K562 (cell line): ENCODE data around the gene CPNE8. TPM values are rescaled to one million over a fixed set of nuclear protein-coding genes. Genes with fewer than 3 reads are reported as not detected.

ENCODE experiments used
- ATAC-seq: fragments of 200-7000 bp; cut with Tn5 transposase; 3 replicates; pipeline ENCODE4 v1.9.1; 2020; ENCODE audit warnings: moderate library complexity
- BruUV-seq: library from RNA; stranded (reverse); fragments of 400-500 nt; replicated peaks from 2 replicates; lab custom pipeline; 2021; lab: Mats Ljungman, UMichigan
- CTCF ChIA-PET: fragments of 300-600 bp; formaldehyde crosslinking; extraction: SDS; loops from one replicate; lab custom pipeline; 2021; ENCODE audit warnings: low intra/inter-chr PET ratio; lab: Yijun Ruan, JAX
- POLR2A ChIA-PET: fragments of 300-600, 350-650 bp; sonication (Branson Sonifier 250); formaldehyde crosslinking; extraction: SDS; loops from one replicate; lab custom pipeline; 2021; ENCODE audit warnings: antibody characterized with exemption, inconsistent platforms; lab: Yijun Ruan, JAX
- DNase-seq, 4 experiments: peaks; one replicate each; pipeline versions ENCODE4 v3.0.0 to v3.0.0-alpha.2; 2011 to 2018; ENCODE audit warnings: low spot score in 3 of 4, mixed read lengths in 3 of 4; ENCODE audit errors: extremely low read depth in 1 of 4
- FAIRE-seq: peaks from 2 replicates; lab custom pipeline; 2011; peaks lifted over from hg19 to GRCh38; lab: Jason Lieb, UNC
- H2AFZ ChIP-seq: 2 replicates; pipeline ENCODE4 v1.6.0; 2011; ENCODE audit warnings: low read depth, low read length, control low read depth, inconsistent platforms
- H3K27ac ChIP-seq: fragments of 200-600 bp; 3 replicates; pipeline ENCODE4 v1.8.0; 2011; ENCODE audit warnings: low read depth, mild to moderate bottlenecking, control low read depth, inconsistent platforms, low read length, moderate library complexity, mixed read lengths; ENCODE audit errors: extremely low read depth
- H3K27me3 ChIP-seq, 2 experiments: fragments of 300-600 bp in 1 of 2; 2 replicates in 1 of 2; 3 replicates in 1 of 2; pipeline versions ENCODE4 v1.6.0 to v1.8.0; 2011; ENCODE audit warnings: inconsistent platforms in 2 of 2, low read length in 2 of 2, mild to moderate bottlenecking in 1 of 2, mixed read lengths in 1 of 2, moderate library complexity in 1 of 2; ENCODE audit not compliant: control insufficient read depth in 2 of 2, insufficient read depth in 2 of 2
- H3K36me3 ChIP-seq: fragments of 300-600 bp; 3 replicates; pipeline ENCODE4 v1.8.0; 2011; ENCODE audit warnings: mild to moderate bottlenecking, low read length, inconsistent platforms; ENCODE audit not compliant: control insufficient read depth, insufficient read depth
- H3K4me1 ChIP-seq, 2 experiments: fragments of 200-600 bp in 1 of 2; replicated peaks in 1 of 2; 2 replicates in 1 of 2; 3 replicates in 1 of 2; pipeline versions ENCODE4 v1.5.1 to v1.8.0; 2011; ENCODE audit warnings: inconsistent platforms in 2 of 2, low read length in 2 of 2, mild to moderate bottlenecking in 1 of 2, mixed read lengths in 1 of 2, moderate library complexity in 1 of 2; ENCODE audit not compliant: control insufficient read depth in 2 of 2, insufficient read depth in 2 of 2
- H3K4me2 ChIP-seq: 2 replicates; pipeline ENCODE4 v1.6.1; 2011; ENCODE audit warnings: low read length, control low read depth, inconsistent platforms, mixed read lengths; ENCODE audit not compliant: insufficient read depth
- H3K4me3 ChIP-seq: fragments of 200-600 bp; sonication (generic), shearing (Covaris generic); 2 replicates; pipeline ENCODE4 v1.5.1; 2016; ENCODE audit warnings: control low read depth, inconsistent platforms
- H3K79me2 ChIP-seq: fragments of 200-600 bp; 3 replicates; pipeline ENCODE4 v1.8.0; 2011; ENCODE audit warnings: low read length, inconsistent platforms; ENCODE audit not compliant: control insufficient read depth, insufficient read depth
- H3K9ac ChIP-seq, 2 experiments: 2 replicates each; pipeline versions ENCODE4 v1.6.0 to v1.6.1; 2011; ENCODE audit warnings: low read depth in 2 of 2, low read length in 2 of 2, control low read depth in 1 of 2, inconsistent platforms in 1 of 2, mild to moderate bottlenecking in 1 of 2, mixed read lengths in 1 of 2; ENCODE audit not compliant: insufficient read depth in 1 of 2
- H3K9me1 ChIP-seq: one replicate; pipeline ENCODE4 v1.6.0; 2011; ENCODE audit warnings: inconsistent platforms, mild to moderate bottlenecking, low read length, moderate library complexity; ENCODE audit not compliant: control insufficient read depth, insufficient read depth
- H3K9me3 ChIP-seq: replicated peaks from 2 replicates; pipeline ENCODE4 v1.5.1; 2011; ENCODE audit warnings: low read depth, low read length, inconsistent platforms; ENCODE audit not compliant: control insufficient read depth, insufficient read depth
- H4K20me1 ChIP-seq: replicated peaks from 2 replicates; pipeline ENCODE4 v1.6.1; 2011; ENCODE audit warnings: low read length, inconsistent platforms, mixed read lengths; ENCODE audit not compliant: control insufficient read depth, insufficient read depth
- FIP1L1 ChIP-seq: fragments of 200-400 bp; formaldehyde crosslinking; IDR thresholded peaks from 2 replicates; pipeline ENCODE4 v1.6.1; 2018; ENCODE audit warnings: mild to moderate bottlenecking, low read depth, low read length; ENCODE audit not compliant: poor library complexity, severe bottlenecking
- MEIS2 ChIP-seq: fragments of 450-650 bp; IDR thresholded peaks from 2 replicates; pipeline ENCODE4 v1.6.1; 2014; ENCODE audit warnings: mild to moderate bottlenecking; ENCODE audit not compliant: partially characterized antibody
- MTF1 ChIP-seq: fragments of 250-450 bp; sonication (Bioruptor Pico); IDR thresholded peaks from 2 replicates; pipeline ENCODE4 v1.9.0; 2021; ENCODE audit warnings: moderate library complexity, mild to moderate bottlenecking, inconsistent platforms, borderline replicate concordance
- MXI1 ChIP-seq: IDR thresholded peaks from 2 replicates; pipeline ENCODE4 v1.6.1; 2011; ENCODE audit warnings: low read depth, mild to moderate bottlenecking, improper control_type of control experiment, low read length
- NELFE ChIP-seq: IDR thresholded peaks from 2 replicates; pipeline ENCODE4 v1.6.1; 2011; ENCODE audit warnings: mild to moderate bottlenecking; ENCODE audit not compliant: insufficient read depth, insufficient read length
- ZBTB1 ChIP-seq: sonication (generic); formaldehyde crosslinking; IDR thresholded peaks from 2 replicates; pipeline ENCODE4 v1.8.1; 2023; ENCODE audit warnings: missing genetic modification reagents, low read depth, mild to moderate bottlenecking, borderline replicate concordance
- ZC3H8 ChIP-seq: fragments of 450-650 bp; IDR thresholded peaks from 2 replicates; pipeline ENCODE4 v1.6.1; 2017
- ZNF184 ChIP-seq: sonication (generic); formaldehyde crosslinking; IDR thresholded peaks from 2 replicates; pipeline ENCODE4 v1.5.0; 2020; ENCODE audit warnings: missing genetic modification reagents
- ZNF79 ChIP-seq: fragments of 250-450 bp; sonication (Bioruptor Pico); IDR thresholded peaks from 2 replicates; pipeline ENCODE4 v1.4.0; 2020; ENCODE audit warnings: low read depth, mild to moderate bottlenecking, moderate library complexity
- WGBS: fragments of 100-300 bp; shearing (Covaris generic); methylation state at CpG from one replicate; pipeline ENCODE4 v1.1.6; 2016; ENCODE audit warnings: low coverage, mixed read lengths; ENCODE audit not compliant: insufficient coverage; ENCODE audit errors: missing lambda C conversion rate; 5-methylcytosine and 5-hydroxymethylcytosine counted together
- in situ Hi-C: fragments of 300-500 bp; cut with MboI; formaldehyde crosslinking; loops from 4 replicates; pipeline ENCODE4 v1.15.0; 2018; ENCODE audit warnings: inconsistent platforms, mixed read lengths
- intact Hi-C: fragments of 100-400 bp; cut with micrococcal nuclease; formaldehyde crosslinking; loops from 2 replicates; pipeline ENCODE4 v1.14.2; 2022
- polyA plus RNA-seq, 8 experiments: library from polyadenylated mRNA; depleted of rRNA in 4 of 8; stranded (reverse) in 5 of 8; unstranded in 3 of 8; fragments of >200 nt; fragmentation: Nextera tagmentation in 2 of 8; fragmentation: Illumina TruSeq in 1 of 8; extraction: Ambion mirVana in 2 of 8; extraction: Trizol in 1 of 8; gene quantifications; 2 replicates each; pipeline versions ENCODE4 v1.2.1 to v1.2.3, GENCODE V29; 2011 to 2014; ENCODE audit warnings: inconsistent platforms in 1 of 8, missing spikeins in 1 of 8
- total RNA-seq, 7 experiments: library from RNA; depleted of rRNA in 6 of 7; stranded (reverse); fragments of >200 nt in 6 of 7; fragmentation: Illumina TruSeq in 2 of 7; extraction: Trizol in 2 of 7; gene quantifications; 2 replicates each; pipeline versions ENCODE4 v1.2.1 to v1.2.3, GENCODE V29; 2011 to 2021; ENCODE audit warnings: low replicate concordance in 1 of 7
- TF ChIP-seq, protein P1 (sequence below): fragments of 450-650 bp; IDR thresholded peaks from 2 replicates; pipeline ENCODE4 v1.6.1; 2016; ENCODE audit warnings: antibody characterized with exemption
- TF ChIP-seq, protein P2 (sequence below), 2 experiments: fragments of 250-450 bp in 1 of 2; fragments of 450-650 bp in 1 of 2; sonication (Bioruptor Pico) in 1 of 2; IDR thresholded peaks; 2 replicates each; pipeline versions ENCODE4 v1.6.1 to v1.8.0; 2016 to 2021; ENCODE audit warnings: mild to moderate bottlenecking in 2 of 2, moderate library complexity in 2 of 2, missing compliant biosample characterization in 1 of 2, missing genetic modification characterization in 1 of 2

Gene CPNE8
- total and polyA plus RNA-seq, 9 of the 15 experiments (the other 6 are each of a cell fraction or from before 2014, with no cell fraction given): 2.4 to 7.0 (median 4.2) TPM

DNA sequence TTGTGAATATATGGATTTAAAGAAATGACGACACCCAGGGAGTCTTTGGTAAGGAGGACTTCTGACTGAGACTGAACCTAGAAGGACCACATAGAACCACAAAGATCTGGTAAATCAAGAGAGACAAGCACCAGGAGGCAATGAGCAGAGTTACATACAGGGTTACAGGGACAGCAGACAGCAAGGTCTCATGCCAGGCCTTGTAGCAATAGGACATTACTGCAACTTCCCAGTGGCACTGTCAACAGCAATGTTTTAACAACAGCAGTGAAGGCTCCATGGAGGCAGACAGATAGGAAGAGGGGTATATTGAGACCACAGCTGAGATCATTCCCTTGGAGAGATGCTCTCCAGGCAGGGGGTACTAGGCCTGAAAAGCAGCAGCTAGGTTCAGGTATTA lies 18.5 kb downstream of the CPNE8 start:
- TF ChIP-seq ZC3H8 (no peak), MEIS2 (no peak), MTF1 (CRISPR knock-in tag) (no peak), ZBTB1 (no peak), NELFE (no peak), FIP1L1 (no peak), ZNF184 (CRISPR knock-in tag) (no peak), ZNF79 (CRISPR knock-in tag) (no peak), MXI1 (no peak)
- TF ChIP-seq, protein P1, sequence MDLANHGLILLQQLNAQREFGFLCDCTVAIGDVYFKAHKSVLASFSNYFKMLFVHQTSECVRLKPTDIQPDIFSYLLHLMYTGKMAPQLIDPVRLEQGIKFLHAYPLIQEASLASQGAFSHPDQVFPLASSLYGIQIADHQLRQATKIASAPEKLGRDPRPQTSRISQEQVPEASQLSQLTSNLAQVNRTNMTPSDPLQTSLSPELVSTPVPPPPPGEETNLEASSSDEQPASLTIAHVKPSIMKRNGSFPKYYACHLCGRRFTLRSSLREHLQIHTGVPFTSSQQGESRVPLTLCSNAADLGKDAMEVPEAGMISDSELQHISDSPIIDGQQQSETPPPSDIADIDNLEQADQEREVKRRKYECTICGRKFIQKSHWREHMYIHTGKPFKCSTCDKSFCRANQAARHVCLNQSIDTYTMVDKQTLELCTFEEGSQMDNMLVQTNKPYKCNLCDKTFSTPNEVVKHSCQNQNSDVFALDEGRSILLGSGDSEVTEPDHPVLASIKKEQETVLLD: no peak
- TF ChIP-seq, protein P2, sequence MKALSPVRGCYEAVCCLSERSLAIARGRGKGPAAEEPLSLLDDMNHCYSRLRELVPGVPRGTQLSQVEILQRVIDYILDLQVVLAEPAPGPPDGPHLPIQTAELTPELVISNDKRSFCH (CRISPR knock-in tag; IDR thresholded peaks at IDR 0.05): no peak
- TF ChIP-seq, protein P2 (tag; IDR thresholded peaks at IDR 0.05): no peak
- ATAC-seq: no peak
- no peak for FAIRE-seq
- BruUV-seq: no TSS peak
- H3K9me1 ChIP-seq: no peaks in the 10 kb centered on the region
- no peaks in the 10 kb centered on the region; the same call in 1 of the 2 replicates for H3K9me3 ChIP-seq
- H3K4me1 ChIP-seq: no peaks in the 10 kb centered on the region; a peak in 1 of 5 replicates
- no peak overlapping the region for H3K4me3 ChIP-seq
- POLR2A ChIA-PET: no interaction called here
- CTCF ChIA-PET: no interaction called here
- no peak overlapping the region for H3K27ac ChIP-seq
- no peaks in the 10 kb centered on the region for H3K79me2 ChIP-seq
- in situ Hi-C loops: no loop called here
- no peaks in the 10 kb centered on the region for H3K27me3 ChIP-seq
- H3K36me3 ChIP-seq: no peaks in the 10 kb centered on the region
- WGBS: 33% methylated on average over 1 of the region's 1 CpG
- no peak overlapping the region for H3K4me2 ChIP-seq
- H2AFZ ChIP-seq: no peak overlapping the region
- no peak for DNase-seq
- no peak overlapping the region for H3K9ac ChIP-seq
- intact Hi-C loops: no loop called here
- H4K20me1 ChIP-seq: no peaks in the 10 kb centered on the region
